Breast epithelium (tissue), 3 donors: ENCODE data around the gene LAGE3.

ENCODE experiments used
- CTCF ChIP-seq, 3 donors: fragments of 450-650 bp; IDR thresholded peaks; one replicate each; pipeline ENCODE4 v1.5.1; 2016 to 2017; ENCODE audit warnings: antibody characterized with exemption in 3 of 3, mild to moderate bottlenecking in 3 of 3, moderate library complexity in 3 of 3
- POLR2A ChIP-seq: fragments of 450-650 bp; IDR thresholded peaks from one replicate; pipeline ENCODE4 v1.6.1; 2016; ENCODE audit warnings: antibody characterized with exemption, mild to moderate bottlenecking, moderate library complexity
- POLR2AphosphoS5 ChIP-seq, 3 donors: sonication (generic); formaldehyde crosslinking; IDR thresholded peaks; one replicate each; pipeline ENCODE4 v1.6.1; 2017; ENCODE audit warnings: antibody characterized with exemption in 3 of 3

GRCh38 chrX:154452823-154453222 is 26.3 kb downstream of the LAGE3 start:
- no peak for TF ChIP-seq CTCF (IDR thresholded peaks at IDR 0.05)
- no peak for TF ChIP-seq POLR2AphosphoS5 (IDR thresholded peaks at IDR 0.05)
- TF ChIP-seq POLR2A, result no peak
